IPS-NIHi11 (cell line): ENCODE data around the gene SLC6A19.

Experiments used
- DNase-seq: peaks from one replicate; pipeline ENCODE4 v3.0.0; 2012; ENCODE audit warnings: mixed read lengths, low spot score

SLC6A19 gene

DNA sequence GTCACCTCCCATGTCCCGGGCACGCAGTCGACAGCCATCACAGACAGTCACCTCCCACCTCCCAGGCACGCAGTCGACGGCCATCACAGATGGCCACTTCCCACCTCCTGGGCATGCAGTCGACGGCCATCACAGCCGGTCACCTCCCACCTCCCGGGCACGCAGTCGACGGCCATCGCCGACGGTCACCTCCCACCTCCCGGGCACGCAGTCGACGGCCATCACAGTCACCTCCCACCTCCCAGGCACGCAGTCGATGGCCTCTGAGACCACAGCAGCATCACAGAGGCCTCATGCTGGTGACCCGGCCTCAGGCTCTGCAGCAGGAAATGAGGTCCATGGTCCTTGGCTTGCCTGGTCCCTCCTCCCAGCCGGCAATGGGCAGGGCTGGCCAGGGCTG, 5.5 kb upstream of the SLC6A19 start:
- no peak for DNase-seq

DNA sequence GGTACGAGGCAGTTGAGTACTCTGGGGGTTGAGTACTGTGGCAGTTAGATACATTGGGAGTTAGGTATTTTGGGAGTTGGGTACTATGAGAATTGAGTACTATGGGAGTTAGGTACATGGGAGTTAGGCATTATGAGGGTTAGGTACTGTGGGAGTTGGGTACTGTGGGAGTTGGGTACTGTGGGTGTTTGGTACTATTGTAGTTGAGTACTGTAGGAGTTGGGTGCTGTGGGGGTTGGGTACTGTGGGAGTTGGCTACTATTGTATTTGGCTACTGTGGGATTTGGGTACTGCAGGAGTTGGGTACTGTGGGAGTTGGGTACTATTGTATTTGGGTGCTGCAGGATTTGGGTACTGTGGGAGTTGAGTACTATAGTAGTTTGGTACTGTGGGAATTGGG, 4.8 kb upstream of the SLC6A19 start:
- DNase-seq: no peak

- no peak for DNase-seq
Observed at GRCh38 chr5:1197876-1198666, 3.3 kb upstream of the SLC6A19 start.

- no peak for DNase-seq
Observed at GRCh38 chr5:1199340-1199648, 2.1 kb upstream of the SLC6A19 start.

GRCh38 chr5:1199649-1200494, 1.5 kb upstream of the SLC6A19 start:
- DNase-seq: peak; percentile 61

DNA sequence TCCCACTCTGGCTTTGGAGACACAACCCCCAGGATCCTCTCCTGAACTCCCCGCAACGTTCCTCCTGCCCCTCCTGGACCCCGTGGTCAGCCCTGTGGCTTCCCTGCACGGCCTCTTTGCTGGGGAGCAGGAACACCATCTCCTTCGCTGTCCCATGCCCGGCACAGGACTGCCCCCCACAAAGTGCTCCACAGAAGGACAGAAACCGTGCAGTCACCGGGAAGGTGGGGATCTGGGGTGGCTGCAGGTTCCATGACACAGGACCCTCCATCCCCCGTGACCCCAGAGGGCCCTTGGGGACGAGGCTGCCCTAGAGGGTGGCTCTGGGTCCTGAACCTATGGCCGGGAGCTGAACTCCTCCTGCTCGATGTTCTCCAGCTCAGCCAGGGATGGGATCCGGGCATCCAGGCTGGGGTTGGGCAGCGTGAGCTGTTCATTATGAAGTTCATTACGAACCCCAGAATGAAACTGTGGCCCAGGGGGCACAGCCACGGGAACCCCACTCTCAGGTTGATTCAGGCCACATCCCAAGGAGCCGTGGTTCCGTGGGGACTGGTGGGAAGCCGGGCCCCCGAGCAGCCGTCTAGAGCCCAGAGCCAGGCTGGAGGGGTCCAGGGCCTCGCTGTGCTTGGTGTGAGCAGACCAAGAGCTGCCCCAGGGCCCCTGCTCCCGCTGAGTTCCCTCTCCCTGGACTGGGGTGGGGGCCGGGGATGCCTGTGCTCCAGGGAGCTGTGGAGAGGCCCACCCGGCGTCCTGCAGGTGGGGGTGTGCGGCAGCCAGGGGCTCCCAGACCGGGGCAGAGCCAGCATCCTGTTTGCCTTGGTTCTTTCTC, 684 bp upstream of the SLC6A19 start:
- no peak for DNase-seq

- DNase-seq: no peak
Observed at GRCh38 chr5:1202026-1202797, 817 bp downstream of the SLC6A19 start.

GRCh38 chr5:1202798-1203185, 1.4 kb downstream of the SLC6A19 start:
- no peak for DNase-seq

DNA sequence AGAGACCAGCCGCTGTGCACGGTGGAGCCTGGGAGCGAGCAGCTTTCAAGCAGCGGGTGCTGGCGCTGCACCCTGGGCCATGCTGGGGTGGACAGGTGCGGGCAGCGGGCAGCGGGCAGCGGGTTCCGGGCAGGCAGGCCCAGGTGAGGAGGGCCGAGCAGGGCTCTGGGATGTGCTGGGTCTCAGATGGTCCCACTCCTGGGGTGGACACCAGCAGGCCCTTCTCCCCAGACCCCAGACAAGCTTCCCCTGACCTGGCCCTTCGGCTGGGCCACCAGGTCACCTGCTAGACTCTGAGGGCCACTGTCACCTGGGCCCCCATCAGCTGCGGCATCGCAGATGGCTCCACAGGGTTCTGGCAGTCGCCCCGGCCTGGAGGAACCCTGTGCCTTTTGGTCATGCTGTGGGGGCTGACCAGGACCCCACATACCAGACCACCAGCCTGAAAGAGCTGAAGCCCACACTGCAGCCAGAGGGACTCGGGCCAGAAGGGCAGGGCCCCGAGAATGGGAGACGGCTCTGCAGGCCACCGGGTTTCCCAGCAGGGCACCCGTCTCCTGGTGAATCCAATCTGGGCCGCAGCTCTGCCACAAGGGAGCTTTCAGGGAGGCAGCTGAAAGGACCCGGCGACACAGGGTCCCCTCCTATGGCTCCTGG, 2.0 kb downstream of the SLC6A19 start:
- no peak for DNase-seq

- no peak for DNase-seq
Observed at GRCh38 chr5:1203968-1204692, 2.7 kb downstream of the SLC6A19 start.

DNA sequence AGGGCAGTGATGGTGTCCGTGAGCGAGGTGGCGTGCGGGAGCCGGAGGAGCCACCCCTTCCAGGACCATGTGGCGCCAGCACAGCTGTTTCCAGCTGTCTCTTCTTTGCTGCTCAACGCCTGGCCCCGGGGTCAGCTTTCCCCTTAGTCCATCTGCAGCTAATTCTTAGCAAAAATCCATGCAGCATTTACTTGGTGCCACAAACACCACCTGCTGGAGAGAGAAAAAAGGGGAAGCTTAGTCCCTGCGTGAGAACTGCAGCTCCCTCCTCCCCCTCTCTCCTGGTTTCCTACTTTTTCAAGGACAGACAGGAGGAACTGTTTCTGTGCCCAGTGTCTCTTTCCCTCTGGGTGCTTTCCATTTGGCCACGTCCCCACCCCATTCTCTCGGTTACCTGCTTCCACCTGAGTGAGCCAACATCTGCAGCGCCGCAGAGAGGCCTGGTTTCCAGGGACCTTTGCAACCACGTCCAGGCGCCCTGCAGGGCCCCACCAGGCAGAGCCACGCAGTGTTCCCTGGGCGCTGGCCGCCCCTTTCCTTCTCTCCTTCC, 3.4 kb downstream of the SLC6A19 start:
- DNase-seq: no peak

- no peak for DNase-seq
Observed at GRCh38 chr5:1205255-1206180, 4.1 kb downstream of the SLC6A19 start.

DNA sequence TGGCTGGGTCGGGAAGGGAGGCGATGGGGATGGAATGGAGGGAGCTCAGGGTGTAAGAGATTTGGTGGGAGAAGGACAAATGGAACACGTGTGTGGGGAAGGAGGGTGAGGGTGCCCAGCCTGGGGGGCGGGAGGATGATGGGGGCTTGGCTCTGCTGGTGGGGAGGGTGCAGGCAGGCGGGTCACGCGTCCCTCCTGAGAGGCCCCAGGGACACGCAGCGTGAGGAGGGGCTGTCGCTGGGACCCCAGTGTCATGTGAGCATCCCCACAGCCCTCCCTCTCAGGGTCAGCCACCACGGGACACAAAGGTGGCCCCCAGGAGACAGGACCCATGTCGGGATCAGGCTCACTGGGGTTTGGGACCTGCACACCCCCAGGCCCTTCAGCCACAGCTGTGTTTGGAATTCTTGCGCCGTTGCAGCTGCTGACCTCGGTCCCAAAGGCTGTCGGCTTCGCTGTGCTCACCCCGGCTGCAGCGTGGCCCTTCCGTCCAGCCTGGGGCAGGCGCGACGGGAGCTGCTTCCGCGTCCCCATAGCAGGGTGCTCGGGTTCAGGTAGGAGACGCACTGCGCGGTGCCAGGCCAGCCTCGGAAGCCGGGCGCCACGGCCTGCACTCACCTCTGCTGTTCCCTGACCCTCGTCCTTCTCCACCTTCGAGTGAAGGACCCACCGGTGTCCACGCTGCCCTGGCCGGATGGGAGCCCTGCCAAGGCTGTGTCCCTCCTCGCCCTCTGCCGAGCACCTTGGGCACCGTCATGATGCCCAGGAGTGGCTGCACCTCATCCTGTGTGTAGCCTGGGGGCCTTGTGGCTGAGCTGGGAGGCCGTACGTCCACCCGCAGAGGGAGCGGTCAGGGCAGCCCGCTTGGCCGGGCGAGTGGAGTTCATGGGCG, 5.4 kb downstream of the SLC6A19 start:
- DNase-seq: no peak

- no peak for DNase-seq
Observed at GRCh38 chr5:1207555-1207954, 6.2 kb downstream of the SLC6A19 start.

DNA sequence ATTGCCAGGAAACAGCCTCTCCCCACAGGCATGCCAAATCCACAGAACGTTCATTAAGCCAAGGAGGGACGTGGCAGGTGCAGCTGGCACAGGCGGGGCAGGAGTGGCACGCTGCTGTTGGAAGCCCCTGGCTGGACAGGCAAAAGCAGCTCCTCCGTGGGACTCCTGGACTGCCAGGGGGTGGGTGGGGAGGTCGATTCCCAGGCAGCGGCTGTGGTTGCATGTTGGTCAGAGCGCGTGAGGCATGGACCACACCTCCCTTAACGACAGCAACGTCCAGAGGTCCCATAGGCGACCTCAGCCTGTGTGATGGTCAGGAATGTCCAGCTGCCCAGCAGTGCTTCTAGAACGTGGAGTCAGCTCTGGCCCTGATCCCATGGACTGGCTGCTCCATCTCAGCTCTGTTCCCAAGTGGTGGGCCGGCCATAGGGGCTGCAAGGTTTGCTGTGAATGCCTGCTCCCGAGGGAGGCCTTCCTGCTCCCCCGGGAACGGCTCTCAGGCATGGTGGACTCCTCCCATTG, 6.9 kb downstream of the SLC6A19 start:
- no peak for DNase-seq

GRCh38 chr5:1208743-1209488, 7.5 kb downstream of the SLC6A19 start:
- DNase-seq: peak; percentile 64

DNA sequence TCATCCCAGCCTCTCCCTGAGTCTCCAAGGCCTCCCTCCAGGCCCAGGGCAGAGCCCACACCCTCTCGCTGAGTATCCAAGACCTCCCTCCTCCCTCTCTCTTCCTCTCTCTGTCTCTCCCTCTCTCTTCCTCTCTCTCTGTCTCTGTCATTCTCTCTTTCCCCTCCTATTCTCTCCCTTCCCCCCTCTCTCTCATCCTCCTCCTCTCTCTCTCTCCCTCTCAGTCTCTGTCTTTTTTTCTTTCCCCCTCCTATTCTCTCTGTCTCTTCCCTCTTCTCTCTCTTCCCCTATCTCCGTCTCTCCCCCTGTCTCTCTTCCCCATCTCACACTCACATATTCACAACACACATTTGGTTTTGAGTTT, 8.1 kb downstream of the SLC6A19 start:
- DNase-seq: no peak
